HepG2 (cell line): ENCODE results near the gene FGF10. TPM values are rescaled to one million over a fixed set of nuclear protein-coding genes. Genes with fewer than 3 reads are reported as not detected.

ENCODE experiments used
- ARID4A ChIP-seq: sonication (generic); formaldehyde crosslinking; IDR thresholded peaks from 2 replicates; pipeline ENCODE4 v1.5.0; 2020; ENCODE audit warnings: mild to moderate bottlenecking, missing genetic modification reagents, borderline replicate concordance
- ATRX ChIP-seq: sonication (generic); formaldehyde crosslinking; IDR thresholded peaks from 2 replicates; pipeline ENCODE4 v1.4.0; 2020; ENCODE audit warnings: missing genetic modification reagents, borderline replicate concordance
- GLMP ChIP-seq: sonication (generic); formaldehyde crosslinking; IDR thresholded peaks from 2 replicates; pipeline ENCODE4 v1.9.0; 2021; ENCODE audit warnings: missing genetic modification reagents, mild to moderate bottlenecking, borderline replicate concordance
- HOXA3 ChIP-seq: sonication (generic); formaldehyde crosslinking; IDR thresholded peaks from 2 replicates; pipeline ENCODE4 v1.5.0; 2020; ENCODE audit warnings: missing genetic modification reagents
- HOXD1 ChIP-seq: sonication (generic); formaldehyde crosslinking; IDR thresholded peaks from 2 replicates; pipeline ENCODE4 v1.5.0; 2020; ENCODE audit warnings: missing genetic modification reagents
- RELA ChIP-seq: sonication (generic); formaldehyde crosslinking; IDR thresholded peaks from 2 replicates; pipeline ENCODE4 v1.4.0; 2020; ENCODE audit warnings: missing genetic modification reagents
- XBP1 ChIP-seq: sonication (generic); formaldehyde crosslinking; IDR thresholded peaks from 2 replicates; pipeline ENCODE4 v1.5.0; 2020; ENCODE audit warnings: missing genetic modification reagents
- ZNF572 ChIP-seq: sonication (generic); formaldehyde crosslinking; IDR thresholded peaks from 2 replicates; pipeline ENCODE4 v1.5.1; 2020; ENCODE audit warnings: mild to moderate bottlenecking, missing genetic modification reagents
- ZNF883 ChIP-seq: sonication (generic); formaldehyde crosslinking; IDR thresholded peaks from 2 replicates; pipeline ENCODE4 v1.5.1; 2020; ENCODE audit warnings: mild to moderate bottlenecking, missing genetic modification reagents; ENCODE audit errors: not compliant biosample characterization
- polyA plus RNA-seq, 8 experiments: library from polyadenylated mRNA; depleted of rRNA in 3 of 8; stranded (reverse) in 7 of 8; unstranded in 1 of 8; fragments of >200 nt; fragmentation: Illumina TruSeq in 4 of 8; extraction: Trizol in 4 of 8; gene quantifications; 2 replicates each; pipeline versions ENCODE4 v1.2.1 to v1.2.3, GENCODE V29; 2011 to 2016; ENCODE audit warnings: low read depth in 4 of 8, missing spikeins in 1 of 8, mixed read lengths in 1 of 8; ENCODE audit not compliant: insufficient read depth in 1 of 8
- total RNA-seq, 5 experiments: library from RNA; depleted of rRNA; stranded (reverse); fragments of >200 nt; fragmentation: Illumina TruSeq; extraction: Trizol; gene quantifications; 2 replicates each; pipeline ENCODE4 v1.2.3, GENCODE V29; 2016; ENCODE audit warnings: low read depth in 1 of 5

Gene FGF10
- total and polyA plus RNA-seq, 2 of the 13 experiments (the other 11 are each of a cell fraction or from before 2014, with no cell fraction given), result not detected

- TF ChIP-seq ARID4A (CRISPR knock-in tag), result no peak
- no peak for TF ChIP-seq HOXA3 (CRISPR knock-in tag)
- no peak for TF ChIP-seq HOXD1 (CRISPR knock-in tag)
- no peak for TF ChIP-seq ATRX
- TF ChIP-seq GLMP (CRISPR knock-in tag), result no peak
- TF ChIP-seq ZNF572, result no peak
- TF ChIP-seq XBP1, result no peak
- no peak for TF ChIP-seq ZNF883 (CRISPR knock-in tag)
- TF ChIP-seq RELA (CRISPR knock-in tag), result no peak
- TF ChIP-seq, all 625 proteins: peak for 0
Measured at GRCh38 chr5:44389823-44390143, 563 bp upstream of the FGF10 start (continued).
